HEK293 (cell line): ENCODE data around the gene CA9.

Source experiments
- CTCF ChIA-PET: fragments of 350-600 bp; formaldehyde crosslinking; extraction: SDS; loops from one replicate; lab custom pipeline; 2021; ENCODE audit warnings: antibody characterized with exemption; lab: Yijun Ruan, JAX
- POLR2A ChIA-PET: fragments of 300-600 bp; formaldehyde crosslinking; extraction: SDS; loops from one replicate; lab custom pipeline; 2020; ENCODE audit warnings: antibody characterized with exemption, inconsistent platforms; lab: Yijun Ruan, JAX
- H3K27ac ChIP-seq: fragments of 200-500 bp; sonication (Bioruptor generic); 2 replicates; pipeline ENCODE4 v1.5.1; 2014; ENCODE audit warnings: low read depth, low read length, control low read depth, inconsistent platforms; ENCODE audit errors: extremely low read depth
- H3K36me3 ChIP-seq, 2 experiments: fragments of 200-500 bp in 1 of 2; sonication (Bioruptor generic) in 1 of 2; 1 replicate in 1 of 2; 2 replicates in 1 of 2; pipeline ENCODE4 v1.5.1; 2014 to 2017; ENCODE audit warnings: inconsistent platforms in 2 of 2, low read length in 2 of 2; ENCODE audit not compliant: control insufficient read depth in 2 of 2, insufficient read depth in 1 of 2
- H3K4me1 ChIP-seq: fragments of 200-500 bp; sonication (Bioruptor generic); 2 replicates; pipeline ENCODE4 v1.5.1; 2014; ENCODE audit warnings: mild to moderate bottlenecking, low read length, inconsistent platforms; ENCODE audit not compliant: control insufficient read depth, insufficient read depth
- H3K4me3 ChIP-seq: 2 replicates; pipeline ENCODE4 v1.5.1; 2011; ENCODE audit warnings: low read depth, mild to moderate bottlenecking, control low read depth, low read length, moderate library complexity
- H3K9me3 ChIP-seq: fragments of 200-500 bp; sonication (Bioruptor generic); 2 replicates; pipeline ENCODE4 v1.5.1; 2014; ENCODE audit warnings: low read depth, low read length, inconsistent platforms; ENCODE audit not compliant: control insufficient read depth, insufficient read depth
- KLF8 ChIP-seq: fragments of 450-650 bp; formaldehyde crosslinking; IDR thresholded peaks from 2 replicates; pipeline ENCODE4 v1.5.1; 2016; ENCODE audit warnings: missing biosample characterization, missing genetic modification characterization
- MZF1 ChIP-seq: fragments of 450-650 bp; formaldehyde crosslinking; IDR thresholded peaks from 2 replicates; pipeline ENCODE4 v1.5.1; 2017; ENCODE audit warnings: missing biosample characterization, missing genetic modification characterization, borderline replicate concordance
- OSR2 ChIP-seq: fragments of 450-650 bp; formaldehyde crosslinking; IDR thresholded peaks from 2 replicates; pipeline ENCODE4 v1.5.1; 2016; ENCODE audit warnings: missing biosample characterization, missing genetic modification characterization
- SP2 ChIP-seq: fragments of 450-650 bp; formaldehyde crosslinking; IDR thresholded peaks from 2 replicates; pipeline ENCODE4 v1.5.1; 2016; ENCODE audit warnings: missing biosample characterization, missing genetic modification characterization
- SP7 ChIP-seq: fragments of 450-650 bp; formaldehyde crosslinking; IDR thresholded peaks from 2 replicates; pipeline ENCODE4 v1.5.1; 2016; ENCODE audit warnings: missing biosample characterization, missing genetic modification characterization
- ZFHX2 ChIP-seq: fragments of 450-650 bp; formaldehyde crosslinking; conservative IDR thresholded peaks from 2 replicates; pipeline ENCODE4 v1.5.1; 2016; ENCODE audit warnings: missing biosample characterization, missing genetic modification characterization
- ZNF169 ChIP-seq: fragments of 450-650 bp; formaldehyde crosslinking; IDR thresholded peaks from 2 replicates; pipeline ENCODE4 v1.5.1; 2016; ENCODE audit warnings: missing biosample characterization, missing genetic modification characterization
- ZNF311 ChIP-seq: fragments of 450-650 bp; formaldehyde crosslinking; IDR thresholded peaks from 2 replicates; pipeline ENCODE4 v1.5.1; 2017; ENCODE audit warnings: missing biosample characterization, missing genetic modification characterization, borderline replicate concordance
- ZNF362 ChIP-seq: fragments of 450-650 bp; formaldehyde crosslinking; IDR thresholded peaks from 2 replicates; pipeline ENCODE4 v1.5.1; 2016; ENCODE audit warnings: missing biosample characterization, missing genetic modification characterization
- ZNF366 ChIP-seq: fragments of 450-650 bp; formaldehyde crosslinking; conservative IDR thresholded peaks from 2 replicates; pipeline ENCODE4 v1.5.1; 2016; ENCODE audit warnings: missing biosample characterization, missing genetic modification characterization
- ZNF394 ChIP-seq: fragments of 450-650 bp; formaldehyde crosslinking; IDR thresholded peaks from 2 replicates; pipeline ENCODE4 v1.5.1; 2016; ENCODE audit warnings: missing biosample characterization, missing genetic modification characterization, mild to moderate bottlenecking, moderate library complexity, borderline replicate concordance
- ZNF398 ChIP-seq: fragments of 450-650 bp; formaldehyde crosslinking; IDR thresholded peaks from 2 replicates; pipeline ENCODE4 v1.5.1; 2017; ENCODE audit warnings: missing biosample characterization, missing genetic modification characterization
- ZNF416 ChIP-seq: fragments of 450-650 bp; formaldehyde crosslinking; IDR thresholded peaks from 2 replicates; pipeline ENCODE4 v1.5.1; 2016; ENCODE audit warnings: missing biosample characterization, missing genetic modification characterization
- ZNF623 ChIP-seq: fragments of 450-650 bp; formaldehyde crosslinking; IDR thresholded peaks from 2 replicates; pipeline ENCODE4 v1.5.1; 2016; ENCODE audit warnings: missing biosample characterization, missing genetic modification characterization
- ZNF664 ChIP-seq: fragments of 450-650 bp; formaldehyde crosslinking; IDR thresholded peaks from 2 replicates; pipeline ENCODE4 v1.5.1; 2016; ENCODE audit warnings: missing biosample characterization, missing genetic modification characterization
- ZNF692 ChIP-seq: fragments of 450-650 bp; formaldehyde crosslinking; IDR thresholded peaks from 2 replicates; pipeline ENCODE4 v1.5.1; 2016; ENCODE audit warnings: missing biosample characterization, missing genetic modification characterization
- TF ChIP-seq, protein P1 (sequence below): fragments of 450-650 bp; formaldehyde crosslinking; IDR thresholded peaks from 2 replicates; pipeline ENCODE4 v1.5.1; 2016; ENCODE audit warnings: missing biosample characterization, missing genetic modification characterization

The CA9 gene

GRCh38 chr9:35688558-35689541 lies 15.1 kb downstream of the CA9 start (continued):
- TF ChIP-seq ZNF169 (tag by site-specific recombination) = no peak
- no peak for TF ChIP-seq ZNF623
- TF ChIP-seq SP7 (tag by site-specific recombination) = peak; percentile 78
- TF ChIP-seq MZF1 (tag by site-specific recombination) = 0 out of 2 replicates have a peak, but pooled peaks have one; percentile 18
- TF ChIP-seq ZNF311 (tag by site-specific recombination) = no peak
- TF ChIP-seq OSR2 (tag by site-specific recombination) = 0 out of 2 replicates have a peak, but pooled peaks have one; percentile 10
- peak; percentile 56 for TF ChIP-seq ZNF398 (tag by site-specific recombination)
- peak; percentile 80 for TF ChIP-seq ZFHX2 (tag by site-specific recombination)
- TF ChIP-seq ZNF664 = peak; percentile 67
- TF ChIP-seq ZNF394 (tag by site-specific recombination) = peak; percentile 69; the same call in 1 of the 2 replicates
- peak; percentile 44; the same call in 1 of the 2 replicates for TF ChIP-seq ZNF366 (tag by site-specific recombination)
- TF ChIP-seq ZNF692 (tag by site-specific recombination) = peak; percentile 50
- TF ChIP-seq, protein P1, sequence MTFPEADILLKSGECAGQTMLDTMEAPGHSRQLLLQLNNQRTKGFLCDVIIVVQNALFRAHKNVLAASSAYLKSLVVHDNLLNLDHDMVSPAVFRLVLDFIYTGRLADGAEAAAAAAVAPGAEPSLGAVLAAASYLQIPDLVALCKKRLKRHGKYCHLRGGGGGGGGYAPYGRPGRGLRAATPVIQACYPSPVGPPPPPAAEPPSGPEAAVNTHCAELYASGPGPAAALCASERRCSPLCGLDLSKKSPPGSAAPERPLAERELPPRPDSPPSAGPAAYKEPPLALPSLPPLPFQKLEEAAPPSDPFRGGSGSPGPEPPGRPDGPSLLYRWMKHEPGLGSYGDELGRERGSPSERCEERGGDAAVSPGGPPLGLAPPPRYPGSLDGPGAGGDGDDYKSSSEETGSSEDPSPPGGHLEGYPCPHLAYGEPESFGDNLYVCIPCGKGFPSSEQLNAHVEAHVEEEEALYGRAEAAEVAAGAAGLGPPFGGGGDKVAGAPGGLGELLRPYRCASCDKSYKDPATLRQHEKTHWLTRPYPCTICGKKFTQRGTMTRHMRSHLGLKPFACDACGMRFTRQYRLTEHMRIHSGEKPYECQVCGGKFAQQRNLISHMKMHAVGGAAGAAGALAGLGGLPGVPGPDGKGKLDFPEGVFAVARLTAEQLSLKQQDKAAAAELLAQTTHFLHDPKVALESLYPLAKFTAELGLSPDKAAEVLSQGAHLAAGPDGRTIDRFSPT (tag by site-specific recombination) = peak; percentile 43; the same call in 1 of the 2 replicates
- 0 out of 2 replicates have a peak, but pooled peaks have one; percentile 21 for TF ChIP-seq SP2
- no peak for TF ChIP-seq ZNF362 (tag by site-specific recombination)

DNA sequence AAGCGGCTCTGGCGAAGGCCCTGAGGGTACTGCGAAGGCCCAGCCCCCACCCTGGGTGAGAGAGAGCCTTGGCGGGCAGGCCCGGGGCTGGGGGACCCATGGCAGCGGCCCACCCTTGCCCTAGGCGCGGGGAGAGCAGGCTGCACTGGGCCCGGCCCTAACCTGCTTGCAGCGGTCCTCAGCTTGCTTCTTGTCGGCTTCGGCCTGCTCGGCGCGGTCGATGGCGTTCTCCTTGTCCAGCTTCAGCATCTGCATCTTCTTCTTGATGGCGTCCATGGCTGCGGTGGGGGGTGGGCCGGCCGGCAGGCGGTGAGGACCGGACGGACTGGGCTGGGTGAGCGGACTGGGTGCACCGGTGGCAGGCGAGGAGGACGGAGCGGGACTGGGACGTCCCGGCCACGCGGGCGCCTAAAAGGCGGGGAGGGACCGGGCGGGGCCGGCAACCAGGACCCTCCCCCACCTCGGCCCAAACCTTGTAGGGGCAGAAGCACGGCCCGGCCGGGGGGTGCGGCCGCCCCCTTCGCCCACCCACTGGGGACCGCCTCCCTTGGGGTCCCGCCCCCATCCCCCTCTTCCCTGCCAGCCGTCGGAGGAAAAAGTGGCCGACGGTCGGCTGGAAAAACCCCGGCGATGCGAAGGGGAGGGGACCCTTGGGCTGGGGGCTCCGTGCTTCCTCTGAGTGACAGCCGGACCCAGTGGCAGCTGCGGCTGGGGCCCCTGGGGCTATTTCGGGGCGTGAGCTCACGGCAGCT lies 16.0 kb downstream of the CA9 start, which contains the start of gene TPM2:
Gene TPM2 (minus strand): TSS at position 384 of the 752 bp plus-strand sequence. CDS start 108 bp downstream, at position 276.
- Histone ChIP-seq H3K27ac (peak within 1 kb of the TSS; percentile 56; the same call in 1 of the 2 replicates), H3K4me3 (peak within 1 kb of the TSS; percentile 58), H3K9me3 (no peaks in the 10 kb centered on the region), H3K4me1 (peaks cover 3% of the 10 kb centered on the region; the same call in 1 of the 2 replicates), H3K36me3 (peaks cover 0 to 10% of the 10 kb centered on the region in 2 experiments; a peak in 1 of 3 replicates)
- CTCF ChIA-PET = interaction anchor here (0.7 to 9.0 kb wide), 3 partner anchors 29 to 42 kb away, joined by 3 to 157 read pairs (median 13); partner anchors contain the start of genes ARHGEF39, CCDC107 and RMRP
- peak; percentile 35; the same call in 1 of the 2 replicates for TF ChIP-seq KLF8 (tag by site-specific recombination)
- no peak for TF ChIP-seq ZNF416 (tag by site-specific recombination)
- POLR2A ChIA-PET = interaction anchor here (0.5 to 2.9 kb wide), 8 partner anchors 25 to 73 kb away, joined by 3 to 23 read pairs (median 9); partner anchors contain the start of genes ARHGEF39, CCDC107, CREB3 and RMRP
